Astrocyte (in vitro differentiated cells and primary cell): Measurements from ENCODE around the gene CAND1. TPM values are rescaled to one million over a fixed set of nuclear protein-coding genes. Genes with fewer than 3 reads are reported as not detected.

ENCODE experiments used
- DNase-seq: peaks from one replicate; pipeline ENCODE4 v3.0.0-alpha.2; 2010; ENCODE audit warnings: low read depth
- FAIRE-seq: peaks from 2 replicates; lab custom pipeline; 2011; peaks lifted over from hg19 to GRCh38; lab: Jason Lieb, UNC
- H2AFZ ChIP-seq: 2 replicates; pipeline ENCODE4 v1.6.0; 2012; ENCODE audit warnings: low read depth, low read length, inconsistent platforms
- H3K27ac ChIP-seq: 2 replicates; pipeline ENCODE4 v1.5.1; 2011; ENCODE audit warnings: low read depth, low read length, inconsistent platforms
- H3K27me3 ChIP-seq: 2 replicates; pipeline ENCODE4 v1.6.0; 2011; ENCODE audit warnings: low read length, inconsistent platforms; ENCODE audit not compliant: insufficient read depth
- H3K36me3 ChIP-seq: 2 replicates; pipeline ENCODE4 v1.5.1; 2011; ENCODE audit warnings: low read length, inconsistent platforms; ENCODE audit not compliant: insufficient read depth
- H3K4me1 ChIP-seq: 2 replicates; pipeline ENCODE4 v1.5.1; 2011; ENCODE audit warnings: low read length, inconsistent platforms; ENCODE audit not compliant: insufficient read depth
- H3K4me2 ChIP-seq: 2 replicates; pipeline ENCODE4 v1.6.0; 2012; ENCODE audit warnings: low read length, inconsistent platforms
- H3K4me3 ChIP-seq: 2 replicates; pipeline ENCODE4 v1.5.1; 2011; ENCODE audit warnings: low read depth, mild to moderate bottlenecking, low read length, inconsistent platforms; ENCODE audit not compliant: insufficient read depth
- H3K79me2 ChIP-seq: 2 replicates; pipeline ENCODE4 v1.6.0; 2012; ENCODE audit warnings: mild to moderate bottlenecking, low read length, inconsistent platforms; ENCODE audit not compliant: insufficient read depth
- H3K9ac ChIP-seq: 2 replicates; pipeline ENCODE4 v1.6.0; 2012; ENCODE audit warnings: mild to moderate bottlenecking, low read length, inconsistent platforms
- H3K9me3 ChIP-seq: 2 replicates; pipeline ENCODE4 v1.5.1; 2012; ENCODE audit warnings: low read depth, mild to moderate bottlenecking, low read length, inconsistent platforms; ENCODE audit not compliant: insufficient read depth
- H4K20me1 ChIP-seq: 2 replicates; pipeline ENCODE4 v1.6.0; 2012; ENCODE audit warnings: low read length, inconsistent platforms; ENCODE audit not compliant: insufficient read depth
- H3K27ac Mint-ChIP-seq: one replicate; pipeline ENCODE4 v1.8.0; 2021; ENCODE audit warnings: mild to moderate bottlenecking, mixed read lengths; ENCODE audit not compliant: unreplicated experiment
- H3K27me3 Mint-ChIP-seq: one replicate; pipeline ENCODE4 v1.8.0; 2021; ENCODE audit warnings: low read depth, mixed read lengths; ENCODE audit not compliant: unreplicated experiment
- H3K36me3 Mint-ChIP-seq: one replicate; pipeline ENCODE4 v1.8.0; 2021; ENCODE audit warnings: low read depth, mixed read lengths; ENCODE audit not compliant: unreplicated experiment
- H3K4me1 Mint-ChIP-seq: one replicate; pipeline ENCODE4 v1.8.0; 2021; ENCODE audit warnings: low read depth, mixed read lengths; ENCODE audit not compliant: unreplicated experiment
- H3K4me3 Mint-ChIP-seq: one replicate; pipeline ENCODE4 v1.8.0; 2021; ENCODE audit warnings: mild to moderate bottlenecking, moderate library complexity, mixed read lengths; ENCODE audit not compliant: unreplicated experiment
- H3K9me3 Mint-ChIP-seq: one replicate; pipeline ENCODE4 v1.8.0; 2021; ENCODE audit warnings: mild to moderate bottlenecking, mixed read lengths; ENCODE audit not compliant: unreplicated experiment
- CTCF ChIP-seq: IDR thresholded peaks from 2 replicates; pipeline ENCODE4 v1.5.1; 2011; ENCODE audit warnings: low read depth, mild to moderate bottlenecking, inconsistent platforms, low read length, moderate library complexity; ENCODE audit not compliant: insufficient read depth
- EZH2 ChIP-seq: IDR thresholded peaks from 2 replicates; pipeline ENCODE4 v1.6.1; 2012; ENCODE audit warnings: mild to moderate bottlenecking, low read length, inconsistent platforms; ENCODE audit not compliant: insufficient read depth
- total RNA-seq: library from RNA; stranded (reverse); gene quantifications from 2 replicates; pipeline ENCODE4 v1.2.1, GENCODE V29; 2021

CAND1 gene
- total RNA-seq, 1 donor from 2014 or later, result 176 TPM

DNA sequence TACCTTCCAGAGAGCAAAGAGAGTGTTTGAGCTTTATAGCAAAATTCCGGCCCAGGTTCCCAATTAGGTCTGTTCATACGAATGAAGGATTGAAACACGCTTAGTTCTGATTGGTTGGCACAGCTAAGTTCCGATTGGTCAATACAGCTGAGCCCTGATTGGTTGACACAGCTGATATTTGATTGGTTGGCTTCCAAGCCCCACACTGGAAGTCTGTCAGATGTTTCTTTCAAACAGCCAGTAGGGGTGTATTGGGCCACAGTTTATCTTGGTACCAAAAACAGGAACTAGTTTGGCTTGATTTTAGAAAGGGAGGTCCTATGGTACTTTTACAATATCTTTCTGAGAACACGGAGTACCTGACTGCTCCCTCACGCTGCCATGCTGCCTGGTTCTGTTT, 93.4 kb downstream of the CAND1 start:
- Histone ChIP-seq H2AFZ (no peak overlapping the region), H3K27me3 (no peaks in the 10 kb centered on the region), H3K36me3 (no peaks in the 10 kb centered on the region), H3K4me3 (no peak overlapping the region), H3K79me2 (no peaks in the 10 kb centered on the region), H3K27ac (no peak overlapping the region), H3K9me3 (no peaks in the 10 kb centered on the region), H4K20me1 (no peaks in the 10 kb centered on the region), H3K4me2 (no peak overlapping the region), H3K4me1 (peaks cover 29% of the 10 kb centered on the region), H3K9ac (no peak overlapping the region)
- FAIRE-seq (no peak), DNase-seq (no peak)
- Mint-ChIP-seq H3K27me3 (no peaks in the 10 kb centered on the region), H3K36me3 (peaks cover 5% of the 10 kb centered on the region), H3K4me3 (no peak overlapping the region), H3K9me3 (peaks cover 2% of the 10 kb centered on the region), H3K4me1 (peaks cover 45% of the 10 kb centered on the region), H3K27ac (no peak overlapping the region)
- TF ChIP-seq CTCF (no peak), EZH2 (no peak)

DNA sequence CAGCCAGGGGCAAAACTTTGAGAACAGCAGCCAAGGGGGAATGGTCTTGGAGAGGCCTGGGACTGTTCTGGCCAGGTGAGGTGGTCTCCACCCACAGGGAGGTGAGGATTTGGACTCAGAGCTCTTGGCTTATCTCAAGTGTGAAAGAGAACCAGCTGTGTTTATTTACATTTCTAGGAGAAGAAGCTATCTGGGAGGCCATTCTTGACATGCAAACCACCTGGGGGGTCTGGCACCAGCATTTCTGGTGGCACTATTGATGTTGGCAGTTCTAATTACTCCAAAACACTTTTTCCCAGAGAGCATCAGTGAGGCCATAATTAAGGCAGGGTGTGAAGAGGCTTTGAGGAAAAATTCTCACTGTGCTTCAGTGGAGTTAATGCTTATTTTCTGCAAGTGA, 95.1 kb downstream of the CAND1 start:
- Histone ChIP-seq H4K20me1 (no peaks in the 10 kb centered on the region), H3K4me1 (peaks cover 18% of the 10 kb centered on the region), H2AFZ (no peak overlapping the region), H3K27ac (no peak overlapping the region), H3K27me3 (no peaks in the 10 kb centered on the region), H3K4me3 (no peak overlapping the region), H3K9me3 (no peaks in the 10 kb centered on the region), H3K36me3 (no peaks in the 10 kb centered on the region), H3K9ac (no peak overlapping the region), H3K79me2 (no peaks in the 10 kb centered on the region), H3K4me2 (no peak overlapping the region)
- Mint-ChIP-seq H3K4me3 (no peak overlapping the region), H3K27ac (peak overlapping the region; percentile 34), H3K27me3 (no peaks in the 10 kb centered on the region), H3K4me1 (peaks cover 37% of the 10 kb centered on the region), H3K9me3 (peaks cover 2% of the 10 kb centered on the region), H3K36me3 (peaks cover 5% of the 10 kb centered on the region)
- peak; percentile 20 for FAIRE-seq
- peak; percentile 12 for DNase-seq
- no peak for TF ChIP-seq CTCF
- TF ChIP-seq EZH2, result no peak

DNA sequence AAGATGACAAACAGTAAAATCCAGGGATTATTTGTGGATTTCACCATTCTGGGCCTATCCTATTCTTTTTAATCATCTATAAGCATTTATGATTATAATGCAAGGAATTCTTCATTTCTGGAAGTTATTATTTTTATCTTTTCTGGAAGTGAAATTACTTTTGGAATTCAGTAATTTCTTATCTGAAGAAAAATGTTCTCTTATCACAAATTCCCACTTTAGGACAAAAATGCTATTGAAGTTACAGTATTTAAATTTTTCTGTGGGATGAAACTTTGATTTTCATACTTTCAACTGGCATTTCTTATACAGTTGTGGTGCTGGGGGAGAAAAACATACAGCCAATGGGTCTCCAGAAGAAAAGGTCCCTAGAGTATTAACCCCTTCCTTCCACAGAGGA, 96.0 kb downstream of the CAND1 start:
- H3K27me3 ChIP-seq, result no peaks in the 10 kb centered on the region
- TF ChIP-seq CTCF, result no peak
- TF ChIP-seq EZH2, result no peak
- H4K20me1 ChIP-seq, result no peaks in the 10 kb centered on the region
- H3K4me1 Mint-ChIP-seq, result peaks cover 34% of the 10 kb centered on the region
- no peak overlapping the region for H3K4me3 Mint-ChIP-seq
- no peak overlapping the region for H3K4me2 ChIP-seq
- no peak overlapping the region for H3K4me3 ChIP-seq
- no peaks in the 10 kb centered on the region for H3K79me2 ChIP-seq
- no peaks in the 10 kb centered on the region for H3K27me3 Mint-ChIP-seq
- H3K9me3 Mint-ChIP-seq, result peaks cover 2% of the 10 kb centered on the region
- H2AFZ ChIP-seq, result no peak overlapping the region
- no peak for DNase-seq
- H3K9ac ChIP-seq, result no peak overlapping the region
- no peak for FAIRE-seq
- peak overlapping the region; percentile 34 for H3K27ac Mint-ChIP-seq
- H3K36me3 Mint-ChIP-seq, result peaks cover 5% of the 10 kb centered on the region
- H3K36me3 ChIP-seq, result no peaks in the 10 kb centered on the region
- H3K27ac ChIP-seq, result no peak overlapping the region
- no peaks in the 10 kb centered on the region for H3K9me3 ChIP-seq
- peaks cover 13% of the 10 kb centered on the region for H3K4me1 ChIP-seq
